ENCODE data around the gene UTS2R. TPM values are rescaled to one million over a fixed set of nuclear protein-coding genes. Genes with fewer than 3 reads are reported as not detected.
"Not testable (repeated sequence)": the region's sequence is repeated elsewhere in the genome, so short reads cannot be mapped to it uniquely, and the experiment has no call there.

UTS2R gene
- polyA plus RNA-seq, 1 of the 3 experiments (the other 2 are of a cell fraction): not detected

DNA sequence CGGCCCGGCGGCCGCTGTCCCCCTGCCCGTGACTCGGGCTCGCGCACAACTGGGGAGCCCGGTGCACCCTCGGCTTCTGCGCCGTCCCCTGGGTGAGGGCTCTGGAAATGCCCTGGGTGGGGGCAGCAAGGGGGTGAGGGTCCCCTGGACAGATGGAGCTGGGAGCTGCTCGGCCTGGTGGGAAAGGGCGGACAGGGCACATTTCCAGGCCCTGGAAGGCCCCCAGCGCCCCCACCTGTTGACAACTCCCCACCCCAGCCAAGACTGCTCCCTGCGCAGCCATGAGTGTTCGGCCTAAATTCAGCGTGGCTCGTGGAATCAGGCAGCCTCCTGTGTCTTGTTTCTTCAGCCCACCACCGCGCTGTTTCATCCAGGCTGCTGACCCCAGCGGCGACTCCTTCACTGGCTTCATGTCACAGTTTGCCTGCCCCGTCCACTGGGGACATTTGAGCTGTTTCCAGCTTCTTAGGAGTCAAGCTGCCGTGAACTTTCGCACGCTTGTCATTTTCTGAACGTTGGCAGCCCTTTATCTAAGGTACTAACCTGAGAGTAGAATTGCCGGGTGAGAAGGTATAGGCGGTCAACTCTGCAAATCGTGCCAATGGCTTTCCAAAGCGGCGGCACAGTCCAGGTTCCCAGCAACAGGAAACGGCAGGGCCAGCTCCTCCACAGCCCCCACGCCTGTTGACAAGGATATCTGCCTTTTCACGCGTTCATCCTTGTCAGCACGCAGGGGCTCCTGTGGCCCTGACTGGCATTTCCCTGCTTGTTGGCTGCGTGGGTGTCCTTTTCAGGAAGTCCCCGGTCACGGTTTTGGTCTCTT lies 895 bp downstream of the UTS2R start:
- Histone ChIP-seq H3K36me3 (replicated peaks in 1 of 2; ENCODE audit: control insufficient read depth in 1 of 2, insufficient read depth in 2 of 2, low read length in 1 of 2) (no peaks in the 10 kb centered on the region), H3K9me3 (no peaks in the 10 kb centered on the region), H3K4me2 (no peak overlapping the region), H3K9me2 (no peaks in the 10 kb centered on the region), H3K9ac (no peak overlapping the region), H3F3A (replicated peaks; ENCODE audit: insufficient read depth) (peaks cover 5% of the 10 kb centered on the region), H3K79me2 (ENCODE audit: insufficient read depth) (no peaks in the 10 kb centered on the region), H3K27ac (ENCODE audit: low read depth in 2 of 2, low read length in 1 of 2) (no peak overlapping the region), H4K20me1 (ENCODE audit: insufficient read depth) (no peaks in the 10 kb centered on the region), H2AFZ (ENCODE audit: low read depth) (no peak overlapping the region), H3K4me3 (ENCODE audit: low read depth in 2 of 2, low read length in 1 of 2) (no peak overlapping the region), H3K4me1 (ENCODE audit: control insufficient read depth in 1 of 2, insufficient read depth in 2 of 2, low read depth in 1 of 2, low read length in 1 of 2) (peaks cover 3 to 18% of the 10 kb centered on the region in 2 experiments; a peak in 2 of 4 replicates), H3K27me3 (ENCODE audit: insufficient read depth) (peaks cover 67% of the 10 kb centered on the region)
- peak; percentile 54 for DNase-seq
- TF ChIP-seq CHD2 (IDR thresholded peaks at IDR 0.05; ENCODE audit: low read length, partially characterized antibody) (no peak), POLR2AphosphoS5 (IDR thresholded peaks at IDR 0.05; ENCODE audit: low read depth, low read length) (no peak), FOSL2 (IDR thresholded peaks at IDR 0.05; ENCODE audit: borderline replicate concordance, low read depth) (no peak), NFIC (IDR thresholded peaks at IDR 0.05; ENCODE audit: borderline replicate concordance) (no peak), RXRA (IDR thresholded peaks at IDR 0.05; ENCODE audit: borderline replicate concordance, low read depth) (no peak), TEAD4 (IDR thresholded peaks at IDR 0.05; ENCODE audit: borderline replicate concordance, insufficient read depth) (no peak), RFX5 (IDR thresholded peaks at IDR 0.05; ENCODE audit: low read length) (no peak), SMC3 (IDR thresholded peaks at IDR 0.05; ENCODE audit: low read depth, low read length) (no peak), RCOR1 (IDR thresholded peaks at IDR 0.05; ENCODE audit: low read length) (no peak), EP300 (IDR thresholded peaks at IDR 0.05; ENCODE audit: borderline replicate concordance in 1 of 2, low read depth in 1 of 2, low read length in 1 of 2) (no peak), MEF2A (IDR thresholded peaks at IDR 0.05; ENCODE audit: borderline replicate concordance, low read depth) (no peak), GABPA (IDR thresholded peaks at IDR 0.05; ENCODE audit: low read depth) (no peak), SIN3A (IDR thresholded peaks at IDR 0.05; ENCODE audit: borderline replicate concordance, low read depth, low read length) (no peak), RAD21 (IDR thresholded peaks at IDR 0.05; ENCODE audit: low read length) (no peak), MXI1 (IDR thresholded peaks at IDR 0.05; ENCODE audit: low read depth, low read length) (no peak), TCF12 (IDR thresholded peaks at IDR 0.05) (no peak)
- TF ChIP-seq, protein P1, sequence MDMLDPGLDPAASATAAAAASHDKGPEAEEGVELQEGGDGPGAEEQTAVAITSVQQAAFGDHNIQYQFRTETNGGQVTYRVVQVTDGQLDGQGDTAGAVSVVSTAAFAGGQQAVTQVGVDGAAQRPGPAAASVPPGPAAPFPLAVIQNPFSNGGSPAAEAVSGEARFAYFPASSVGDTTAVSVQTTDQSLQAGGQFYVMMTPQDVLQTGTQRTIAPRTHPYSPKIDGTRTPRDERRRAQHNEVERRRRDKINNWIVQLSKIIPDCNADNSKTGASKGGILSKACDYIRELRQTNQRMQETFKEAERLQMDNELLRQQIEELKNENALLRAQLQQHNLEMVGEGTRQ (IDR thresholded peaks at IDR 0.05; ENCODE audit: borderline replicate concordance, low read depth, low read length): no peak
- TF ChIP-seq, protein P2, sequence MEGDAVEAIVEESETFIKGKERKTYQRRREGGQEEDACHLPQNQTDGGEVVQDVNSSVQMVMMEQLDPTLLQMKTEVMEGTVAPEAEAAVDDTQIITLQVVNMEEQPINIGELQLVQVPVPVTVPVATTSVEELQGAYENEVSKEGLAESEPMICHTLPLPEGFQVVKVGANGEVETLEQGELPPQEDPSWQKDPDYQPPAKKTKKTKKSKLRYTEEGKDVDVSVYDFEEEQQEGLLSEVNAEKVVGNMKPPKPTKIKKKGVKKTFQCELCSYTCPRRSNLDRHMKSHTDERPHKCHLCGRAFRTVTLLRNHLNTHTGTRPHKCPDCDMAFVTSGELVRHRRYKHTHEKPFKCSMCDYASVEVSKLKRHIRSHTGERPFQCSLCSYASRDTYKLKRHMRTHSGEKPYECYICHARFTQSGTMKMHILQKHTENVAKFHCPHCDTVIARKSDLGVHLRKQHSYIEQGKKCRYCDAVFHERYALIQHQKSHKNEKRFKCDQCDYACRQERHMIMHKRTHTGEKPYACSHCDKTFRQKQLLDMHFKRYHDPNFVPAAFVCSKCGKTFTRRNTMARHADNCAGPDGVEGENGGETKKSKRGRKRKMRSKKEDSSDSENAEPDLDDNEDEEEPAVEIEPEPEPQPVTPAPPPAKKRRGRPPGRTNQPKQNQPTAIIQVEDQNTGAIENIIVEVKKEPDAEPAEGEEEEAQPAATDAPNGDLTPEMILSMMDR (IDR thresholded peaks at IDR 0.05): no peak
- TF ChIP-seq, protein P3, sequence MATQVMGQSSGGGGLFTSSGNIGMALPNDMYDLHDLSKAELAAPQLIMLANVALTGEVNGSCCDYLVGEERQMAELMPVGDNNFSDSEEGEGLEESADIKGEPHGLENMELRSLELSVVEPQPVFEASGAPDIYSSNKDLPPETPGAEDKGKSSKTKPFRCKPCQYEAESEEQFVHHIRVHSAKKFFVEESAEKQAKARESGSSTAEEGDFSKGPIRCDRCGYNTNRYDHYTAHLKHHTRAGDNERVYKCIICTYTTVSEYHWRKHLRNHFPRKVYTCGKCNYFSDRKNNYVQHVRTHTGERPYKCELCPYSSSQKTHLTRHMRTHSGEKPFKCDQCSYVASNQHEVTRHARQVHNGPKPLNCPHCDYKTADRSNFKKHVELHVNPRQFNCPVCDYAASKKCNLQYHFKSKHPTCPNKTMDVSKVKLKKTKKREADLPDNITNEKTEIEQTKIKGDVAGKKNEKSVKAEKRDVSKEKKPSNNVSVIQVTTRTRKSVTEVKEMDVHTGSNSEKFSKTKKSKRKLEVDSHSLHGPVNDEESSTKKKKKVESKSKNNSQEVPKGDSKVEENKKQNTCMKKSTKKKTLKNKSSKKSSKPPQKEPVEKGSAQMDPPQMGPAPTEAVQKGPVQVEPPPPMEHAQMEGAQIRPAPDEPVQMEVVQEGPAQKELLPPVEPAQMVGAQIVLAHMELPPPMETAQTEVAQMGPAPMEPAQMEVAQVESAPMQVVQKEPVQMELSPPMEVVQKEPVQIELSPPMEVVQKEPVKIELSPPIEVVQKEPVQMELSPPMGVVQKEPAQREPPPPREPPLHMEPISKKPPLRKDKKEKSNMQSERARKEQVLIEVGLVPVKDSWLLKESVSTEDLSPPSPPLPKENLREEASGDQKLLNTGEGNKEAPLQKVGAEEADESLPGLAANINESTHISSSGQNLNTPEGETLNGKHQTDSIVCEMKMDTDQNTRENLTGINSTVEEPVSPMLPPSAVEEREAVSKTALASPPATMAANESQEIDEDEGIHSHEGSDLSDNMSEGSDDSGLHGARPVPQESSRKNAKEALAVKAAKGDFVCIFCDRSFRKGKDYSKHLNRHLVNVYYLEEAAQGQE (IDR thresholded peaks at IDR 0.05; ENCODE audit: low read depth, low read length): no peak
- TF ChIP-seq, protein P4, sequence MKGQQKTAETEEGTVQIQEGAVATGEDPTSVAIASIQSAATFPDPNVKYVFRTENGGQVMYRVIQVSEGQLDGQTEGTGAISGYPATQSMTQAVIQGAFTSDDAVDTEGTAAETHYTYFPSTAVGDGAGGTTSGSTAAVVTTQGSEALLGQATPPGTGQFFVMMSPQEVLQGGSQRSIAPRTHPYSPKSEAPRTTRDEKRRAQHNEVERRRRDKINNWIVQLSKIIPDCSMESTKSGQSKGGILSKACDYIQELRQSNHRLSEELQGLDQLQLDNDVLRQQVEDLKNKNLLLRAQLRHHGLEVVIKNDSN (IDR thresholded peaks at IDR 0.05; ENCODE audit: borderline replicate concordance, low read depth): no peak
- ChIA-PET CTCF (interaction anchor here (1.0 to 2.4 kb wide), 10 partner anchors 9 to 72 kb away, joined by 3 to 9 read pairs (median 4); no protein-coding TSS in a partner anchor), POLR2A (no interaction called here)
- WGBS (ENCODE audit: low lambda C conversion rate): 65% methylated on average over 41 of the region's 41 CpGs

DNA sequence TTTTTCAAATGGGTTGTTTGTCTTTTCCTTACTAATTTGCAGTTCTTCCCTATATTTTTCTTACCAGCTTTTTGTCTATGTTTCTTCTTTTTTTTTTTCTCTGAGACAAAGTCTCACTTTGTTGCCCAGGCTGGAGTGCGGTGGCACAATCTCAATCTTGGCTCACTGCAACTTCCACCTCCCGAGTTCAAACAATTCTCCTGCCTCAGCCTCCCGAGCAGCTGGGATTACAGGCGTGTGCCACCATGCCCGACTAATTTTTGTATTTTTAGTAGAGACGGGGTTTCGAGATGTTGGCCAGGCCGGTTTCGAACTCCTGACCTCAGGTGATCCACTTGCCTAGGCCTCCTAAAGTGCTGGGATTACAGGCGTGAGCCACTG lies 1.5 kb downstream of the UTS2R start:
- CTCF ChIA-PET: interaction anchor here (0.6 to 2.4 kb wide), 13 partner anchors 8 to 138 kb away, joined by 3 to 9 read pairs (median 3); no protein-coding TSS in a partner anchor
- 83% methylated on average over 10 of the region's 10 CpGs for WGBS (ENCODE audit: low lambda C conversion rate)

More for the DNA sequence above, 1.5 kb downstream of the UTS2R start:
- peaks cover 3 to 19% of the 10 kb centered on the region in 2 experiments; a peak in 2 of 4 replicates for H3K4me1 ChIP-seq (ENCODE audit: control insufficient read depth in 1 of 2, insufficient read depth in 2 of 2, low read depth in 1 of 2, low read length in 1 of 2)
- H3F3A ChIP-seq (replicated peaks; ENCODE audit: insufficient read depth); DNase-seq; H3K9me2 ChIP-seq; H3K9ac ChIP-seq; H3K9me3 ChIP-seq; H4K20me1 ChIP-seq (ENCODE audit: insufficient read depth); H3K4me3 ChIP-seq (ENCODE audit: low read depth in 2 of 2, low read length in 1 of 2); H2AFZ ChIP-seq (ENCODE audit: low read depth); H3K4me2 ChIP-seq; H3K79me2 ChIP-seq (ENCODE audit: insufficient read depth); H3K36me3 ChIP-seq (replicated peaks in 1 of 2; ENCODE audit: control insufficient read depth in 1 of 2, insufficient read depth in 2 of 2, low read length in 1 of 2); H3K27ac ChIP-seq (ENCODE audit: low read depth in 2 of 2, low read length in 1 of 2); POLR2A ChIA-PET: not testable (repeated sequence)
- H3K27me3 ChIP-seq (ENCODE audit: insufficient read depth): peaks cover 73% of the 10 kb centered on the region
